Measurements from ENCODE around the gene NEK2. TPM values are rescaled to one million over a fixed set of nuclear protein-coding genes. Genes with fewer than 3 reads are reported as not detected.
A peak's percentile ranks its signal among the peaks of the same experiment; 100 is the strongest.

Gene NEK2
- total and polyA plus RNA-seq, 2 of the 13 experiments (the other 11 are each of a cell fraction or from before 2014, with no cell fraction given): 10.9 to 40.8 TPM

- TF ChIP-seq SP1 (IDR thresholded peaks at IDR 0.05): no peak
- TF ChIP-seq SP1 (CRISPR knock-in tag; IDR thresholded peaks at IDR 0.05): peak; percentile 61; the same call in 1 of the 2 replicates
- 0 out of 2 replicates have a peak, but pooled peaks have one; percentile 49 for TF ChIP-seq MAF1 (CRISPR knock-in tag; IDR thresholded peaks at IDR 0.05; ENCODE audit: borderline replicate concordance)
- peak; percentile 57; the same call in 1 of the 2 replicates for TF ChIP-seq YEATS2 (CRISPR knock-in tag; IDR thresholded peaks at IDR 0.05; ENCODE audit: borderline replicate concordance)
- TF ChIP-seq PHF20 (CRISPR knock-in tag; IDR thresholded peaks at IDR 0.05): peak; percentile 77
- TF ChIP-seq ZNF598 (CRISPR knock-in tag; IDR thresholded peaks at IDR 0.05; ENCODE audit: borderline replicate concordance): no peak
- TF ChIP-seq ZBTB21 (CRISPR knock-in tag; IDR thresholded peaks at IDR 0.05): peak; percentile 58; the same call in 1 of the 2 replicates
- TF ChIP-seq FOXJ3 (CRISPR knock-in tag; IDR thresholded peaks at IDR 0.05; ENCODE audit: borderline replicate concordance): peak; percentile 78; the same call in 1 of the 2 replicates
- TF ChIP-seq ZNF678 (CRISPR knock-in tag; IDR thresholded peaks at IDR 0.05): no peak
- TF ChIP-seq ZBTB7B (CRISPR knock-in tag; IDR thresholded peaks at IDR 0.05): peak; percentile 68; the same call in 1 of the 2 replicates
- no peak for TF ChIP-seq FLYWCH1 (CRISPR knock-in tag; IDR thresholded peaks at IDR 0.05)
- TF ChIP-seq KAT2B (IDR thresholded peaks at IDR 0.05; ENCODE audit: borderline replicate concordance, low read depth, low read length): no peak
- peak; percentile 100 for TF ChIP-seq MTF1 (CRISPR knock-in tag; IDR thresholded peaks at IDR 0.05)
- TF ChIP-seq ZNF33B (CRISPR knock-in tag; IDR thresholded peaks at IDR 0.05): no peak
- TF ChIP-seq ATF6 (CRISPR knock-in tag; conservative IDR thresholded peaks at IDR 0.05): no peak
- TF ChIP-seq SOX5 (CRISPR knock-in tag; IDR thresholded peaks at IDR 0.05; ENCODE audit: borderline replicate concordance): peak; percentile 80
- TF ChIP-seq NR1H2 (CRISPR knock-in tag; IDR thresholded peaks at IDR 0.05; ENCODE audit: borderline replicate concordance, low read depth): no peak
- no peak for TF ChIP-seq ZNF296 (CRISPR knock-in tag; conservative IDR thresholded peaks at IDR 0.05)
- TF ChIP-seq, protein P1, sequence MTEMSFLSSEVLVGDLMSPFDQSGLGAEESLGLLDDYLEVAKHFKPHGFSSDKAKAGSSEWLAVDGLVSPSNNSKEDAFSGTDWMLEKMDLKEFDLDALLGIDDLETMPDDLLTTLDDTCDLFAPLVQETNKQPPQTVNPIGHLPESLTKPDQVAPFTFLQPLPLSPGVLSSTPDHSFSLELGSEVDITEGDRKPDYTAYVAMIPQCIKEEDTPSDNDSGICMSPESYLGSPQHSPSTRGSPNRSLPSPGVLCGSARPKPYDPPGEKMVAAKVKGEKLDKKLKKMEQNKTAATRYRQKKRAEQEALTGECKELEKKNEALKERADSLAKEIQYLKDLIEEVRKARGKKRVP (CRISPR knock-in tag; IDR thresholded peaks at IDR 0.05): peak in 1 of 2 experiments; percentile 74; a peak in 2 of 4 replicates
- peak; percentile 83 for TF ChIP-seq KMT2A (CRISPR knock-in tag; IDR thresholded peaks at IDR 0.05)
- TF ChIP-seq SMC3 (IDR thresholded peaks at IDR 0.05; ENCODE audit: low read length): no peak
- TF ChIP-seq MED1 (CRISPR knock-in tag; IDR thresholded peaks at IDR 0.05): peak; percentile 92
- TF ChIP-seq SRSF1 (optimal IDR thresholded peaks at IDR 0.05; ENCODE audit: low read depth, low read length): no peak
These were observed at the start of gene NEK2 (continued) for GRCh38 chr1:211675230-211676105.

Measured in HepG2 (cell line).